HepG2 (cell line): ENCODE measurements around the gene STOML2. TPM values are rescaled to one million over a fixed set of nuclear protein-coding genes. Genes with fewer than 3 reads are reported as not detected.

Experiments
- CEBPB ChIP-seq: IDR thresholded peaks from 2 replicates; pipeline ENCODE4 v1.6.1; 2011; ENCODE audit warnings: low read depth, low read length, improper control_type of control experiment, borderline replicate concordance
- HDAC6 ChIP-seq: fragments of 200-600 bp; sonication (generic); IDR thresholded peaks from 2 replicates; pipeline ENCODE4 v1.7.0; 2017; ENCODE audit warnings: mild to moderate bottlenecking, antibody characterized with exemption, low read length, low read depth
- SP4 ChIP-seq: sonication (generic); formaldehyde crosslinking; IDR thresholded peaks from 2 replicates; pipeline ENCODE4 v1.8.1; 2023; ENCODE audit warnings: mild to moderate bottlenecking, missing genetic modification reagents
- TAF1 ChIP-seq: sonication (generic); formaldehyde crosslinking; IDR thresholded peaks from 2 replicates; pipeline ENCODE4 v1.4.0; 2020; ENCODE audit warnings: missing genetic modification reagents
- WIZ ChIP-seq: sonication (generic); formaldehyde crosslinking; IDR thresholded peaks from 2 replicates; pipeline ENCODE4 v1.5.1; 2020; ENCODE audit warnings: mild to moderate bottlenecking, missing genetic modification reagents
- ZBTB33 ChIP-seq: sonication (generic); formaldehyde crosslinking; IDR thresholded peaks from 2 replicates; pipeline ENCODE4 v1.4.0; 2020; ENCODE audit warnings: missing genetic modification reagents
- ZNF20 ChIP-seq: sonication (generic); formaldehyde crosslinking; IDR thresholded peaks from 2 replicates; pipeline ENCODE4 v1.4.0; 2020; ENCODE audit warnings: mild to moderate bottlenecking, moderate library complexity, missing genetic modification reagents
- ZNF292 ChIP-seq: sonication (generic); formaldehyde crosslinking; IDR thresholded peaks from 2 replicates; pipeline ENCODE4 v1.8.1; 2022; ENCODE audit warnings: mild to moderate bottlenecking, low read depth, missing genetic modification reagents, borderline replicate concordance
- polyA plus RNA-seq, 8 experiments: library from polyadenylated mRNA; depleted of rRNA in 3 of 8; stranded (reverse) in 7 of 8; unstranded in 1 of 8; fragments of >200 nt; fragmentation: Illumina TruSeq in 4 of 8; extraction: Trizol in 4 of 8; gene quantifications; 2 replicates each; pipeline versions ENCODE4 v1.2.1 to v1.2.3, GENCODE V29; 2011 to 2016; ENCODE audit warnings: low read depth in 4 of 8, missing spikeins in 1 of 8, mixed read lengths in 1 of 8; ENCODE audit not compliant: insufficient read depth in 1 of 8
- total RNA-seq, 5 experiments: library from RNA; depleted of rRNA; stranded (reverse); fragments of >200 nt; fragmentation: Illumina TruSeq; extraction: Trizol; gene quantifications; 2 replicates each; pipeline ENCODE4 v1.2.3, GENCODE V29; 2016; ENCODE audit warnings: low read depth in 1 of 5
- TF ChIP-seq, protein P1 (sequence below): sonication (generic); formaldehyde crosslinking; conservative IDR thresholded peaks from 2 replicates; pipeline ENCODE4 v1.8.1; 2023; ENCODE audit warnings: missing genetic modification reagents
- TF ChIP-seq, protein P2 (sequence below), 2 experiments: fragments of 450-650 bp in 1 of 2; sonication (generic) in 1 of 2; formaldehyde crosslinking; IDR thresholded peaks; 2 replicates each; pipeline versions ENCODE4 v1.5.0 to v1.8.0; 2020 to 2022; ENCODE audit warnings: mild to moderate bottlenecking in 1 of 2, missing genetic modification reagents in 1 of 2
- TF ChIP-seq, protein P3 (sequence below): sonication (generic); formaldehyde crosslinking; IDR thresholded peaks from one replicate; pipeline ENCODE4 v1.5.1; 2020; ENCODE audit warnings: mild to moderate bottlenecking, missing genetic modification reagents; ENCODE audit errors: not compliant biosample characterization

STOML2 gene
- total and polyA plus RNA-seq, 2 of the 13 experiments (the other 11 are each of a cell fraction or from before 2014, with no cell fraction given) = 245 to 250 TPM

DNA sequence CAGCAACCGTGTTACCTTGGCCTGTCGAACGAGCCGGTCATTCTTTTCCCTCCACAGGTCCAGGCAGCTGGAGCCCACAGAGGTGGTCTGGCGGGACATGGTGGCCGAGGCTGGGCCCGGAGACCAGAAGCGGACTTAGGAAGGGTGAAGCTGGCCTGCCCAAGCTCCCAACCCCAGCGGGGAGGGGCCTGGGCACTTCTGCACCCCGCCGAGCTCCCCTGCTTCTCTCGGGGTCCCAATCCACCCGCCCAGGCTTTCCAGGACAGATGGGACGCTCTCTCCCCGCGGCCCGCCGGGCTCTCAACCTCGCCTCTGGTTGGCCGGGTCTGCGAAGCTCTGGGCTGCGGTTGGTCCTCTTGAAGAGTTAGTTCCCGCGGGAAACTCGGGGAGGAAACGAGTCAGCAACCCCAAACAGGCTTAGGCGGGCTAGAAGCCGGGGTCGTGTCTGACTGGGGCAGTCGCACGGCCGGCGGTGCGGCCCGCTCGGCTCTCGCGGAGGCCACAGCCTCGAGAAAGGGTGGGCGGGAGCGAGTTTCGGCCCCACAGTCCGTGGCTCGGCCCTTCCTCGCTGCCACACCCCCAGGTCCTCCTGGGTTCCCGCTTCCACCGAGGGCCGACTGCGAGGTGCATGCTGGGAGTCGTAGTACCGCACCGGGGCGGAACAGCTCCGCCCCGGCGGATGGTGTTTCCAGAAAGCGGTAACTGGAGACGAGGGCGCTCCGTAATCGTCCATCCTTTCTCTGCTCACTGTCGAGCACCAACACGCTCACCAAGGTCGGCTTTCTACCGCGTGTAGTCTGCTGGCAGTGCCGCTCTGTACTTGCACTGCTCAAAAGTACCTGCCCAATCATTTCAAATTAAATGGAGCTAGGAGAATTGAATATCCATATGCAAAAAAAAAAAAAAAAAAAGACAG is 23.2 kb downstream of the STOML2 start, which contains the start of gene FANCG (continued):
- TF ChIP-seq, protein P1, sequence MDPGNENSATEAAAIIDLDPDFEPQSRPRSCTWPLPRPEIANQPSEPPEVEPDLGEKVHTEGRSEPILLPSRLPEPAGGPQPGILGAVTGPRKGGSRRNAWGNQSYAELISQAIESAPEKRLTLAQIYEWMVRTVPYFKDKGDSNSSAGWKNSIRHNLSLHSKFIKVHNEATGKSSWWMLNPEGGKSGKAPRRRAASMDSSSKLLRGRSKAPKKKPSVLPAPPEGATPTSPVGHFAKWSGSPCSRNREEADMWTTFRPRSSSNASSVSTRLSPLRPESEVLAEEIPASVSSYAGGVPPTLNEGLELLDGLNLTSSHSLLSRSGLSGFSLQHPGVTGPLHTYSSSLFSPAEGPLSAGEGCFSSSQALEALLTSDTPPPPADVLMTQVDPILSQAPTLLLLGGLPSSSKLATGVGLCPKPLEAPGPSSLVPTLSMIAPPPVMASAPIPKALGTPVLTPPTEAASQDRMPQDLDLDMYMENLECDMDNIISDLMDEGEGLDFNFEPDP (CRISPR knock-in tag) = 0 out of 2 replicates have a peak, but pooled peaks have one; percentile 33
- no peak for TF ChIP-seq HDAC6
- TF ChIP-seq, protein P2, sequence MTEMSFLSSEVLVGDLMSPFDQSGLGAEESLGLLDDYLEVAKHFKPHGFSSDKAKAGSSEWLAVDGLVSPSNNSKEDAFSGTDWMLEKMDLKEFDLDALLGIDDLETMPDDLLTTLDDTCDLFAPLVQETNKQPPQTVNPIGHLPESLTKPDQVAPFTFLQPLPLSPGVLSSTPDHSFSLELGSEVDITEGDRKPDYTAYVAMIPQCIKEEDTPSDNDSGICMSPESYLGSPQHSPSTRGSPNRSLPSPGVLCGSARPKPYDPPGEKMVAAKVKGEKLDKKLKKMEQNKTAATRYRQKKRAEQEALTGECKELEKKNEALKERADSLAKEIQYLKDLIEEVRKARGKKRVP (CRISPR knock-in tag; IDR thresholded peaks at IDR 0.05) = no peak
- no peak for TF ChIP-seq WIZ
- TF ChIP-seq, protein P3, sequence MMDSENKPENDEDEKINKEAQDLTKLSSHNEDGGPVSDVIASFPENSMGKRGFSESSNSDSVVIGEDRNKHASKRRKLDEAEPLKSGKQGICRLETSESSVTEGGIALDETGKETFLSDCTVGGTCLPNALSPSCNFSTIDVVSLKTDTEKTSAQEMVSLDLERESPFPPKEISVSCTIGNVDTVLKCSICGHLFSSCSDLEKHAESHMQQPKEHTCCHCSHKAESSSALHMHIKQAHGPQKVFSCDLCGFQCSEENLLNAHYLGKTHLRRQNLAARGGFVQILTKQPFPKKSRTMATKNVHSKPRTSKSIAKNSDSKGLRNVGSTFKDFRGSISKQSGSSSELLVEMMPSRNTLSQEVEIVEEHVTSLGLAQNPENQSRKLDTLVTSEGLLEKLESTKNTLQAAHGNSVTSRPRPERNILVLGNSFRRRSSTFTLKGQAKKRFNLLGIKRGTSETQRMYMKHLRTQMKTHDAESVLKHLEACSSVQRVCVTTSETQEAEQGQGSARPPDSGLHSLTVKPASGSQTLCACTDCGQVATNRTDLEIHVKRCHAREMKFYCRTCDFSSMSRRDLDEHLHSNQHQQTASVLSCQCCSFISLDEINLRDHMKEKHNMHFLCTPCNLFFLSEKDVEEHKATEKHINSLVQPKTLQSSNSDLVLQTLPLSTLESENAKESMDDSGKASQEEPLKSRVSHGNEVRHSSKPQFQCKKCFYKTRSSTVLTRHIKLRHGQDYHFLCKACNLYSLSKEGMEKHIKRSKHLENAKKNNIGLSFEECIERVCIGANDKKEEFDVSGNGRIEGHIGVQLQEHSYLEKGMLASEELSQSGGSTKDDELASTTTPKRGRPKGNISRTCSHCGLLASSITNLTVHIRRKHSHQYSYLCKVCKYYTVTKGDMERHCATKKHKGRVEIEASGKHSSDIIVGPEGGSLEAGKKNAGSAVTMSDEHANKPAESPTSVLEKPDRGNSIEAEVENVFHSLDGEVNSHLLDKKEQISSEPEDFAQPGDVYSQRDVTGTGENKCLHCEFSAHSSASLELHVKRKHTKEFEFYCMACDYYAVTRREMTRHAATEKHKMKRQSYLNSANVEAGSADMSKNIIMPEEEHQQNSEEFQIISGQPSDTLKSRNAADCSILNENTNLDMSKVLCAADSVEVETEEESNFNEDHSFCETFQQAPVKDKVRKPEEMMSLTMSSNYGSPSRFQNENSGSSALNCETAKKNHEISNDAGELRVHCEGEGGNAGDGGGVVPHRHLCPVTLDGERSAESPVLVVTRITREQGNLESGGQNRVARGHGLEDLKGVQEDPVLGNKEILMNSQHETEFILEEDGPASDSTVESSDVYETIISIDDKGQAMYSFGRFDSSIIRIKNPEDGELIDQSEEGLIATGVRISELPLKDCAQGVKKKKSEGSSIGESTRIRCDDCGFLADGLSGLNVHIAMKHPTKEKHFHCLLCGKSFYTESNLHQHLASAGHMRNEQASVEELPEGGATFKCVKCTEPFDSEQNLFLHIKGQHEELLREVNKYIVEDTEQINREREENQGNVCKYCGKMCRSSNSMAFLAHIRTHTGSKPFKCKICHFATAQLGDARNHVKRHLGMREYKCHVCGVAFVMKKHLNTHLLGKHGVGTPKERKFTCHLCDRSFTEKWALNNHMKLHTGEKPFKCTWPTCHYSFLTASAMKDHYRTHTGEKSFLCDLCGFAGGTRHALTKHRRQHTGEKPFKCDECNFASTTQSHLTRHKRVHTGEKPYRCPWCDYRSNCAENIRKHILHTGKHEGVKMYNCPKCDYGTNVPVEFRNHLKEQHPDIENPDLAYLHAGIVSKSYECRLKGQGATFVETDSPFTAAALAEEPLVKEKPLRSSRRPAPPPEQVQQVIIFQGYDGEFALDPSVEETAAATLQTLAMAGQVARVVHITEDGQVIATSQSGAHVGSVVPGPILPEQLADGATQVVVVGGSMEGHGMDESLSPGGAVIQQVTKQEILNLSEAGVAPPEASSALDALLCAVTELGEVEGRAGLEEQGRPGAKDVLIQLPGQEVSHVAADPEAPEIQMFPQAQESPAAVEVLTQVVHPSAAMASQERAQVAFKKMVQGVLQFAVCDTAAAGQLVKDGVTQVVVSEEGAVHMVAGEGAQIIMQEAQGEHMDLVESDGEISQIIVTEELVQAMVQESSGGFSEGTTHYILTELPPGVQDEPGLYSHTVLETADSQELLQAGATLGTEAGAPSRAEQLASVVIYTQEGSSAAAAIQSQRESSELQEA (CRISPR knock-in tag) = no peak
- TF ChIP-seq SP4 = peak; percentile 44; the same call in 1 of the 2 replicates
- TF ChIP-seq ZNF292 (CRISPR knock-in tag) = no peak
- no peak for TF ChIP-seq CEBPB
- no peak for TF ChIP-seq ZBTB33
- TF ChIP-seq TAF1 (CRISPR knock-in tag) = peak; percentile 63
- 0 out of 2 replicates have a peak, but pooled peaks have one; percentile 61 for TF ChIP-seq ZNF20
